Panc1 (cell line): Measurements from ENCODE around the gene CD96. TPM values are rescaled to one million over a fixed set of nuclear protein-coding genes. Genes with fewer than 3 reads are reported as not detected.

Source experiments
- ATAC-seq: fragments of 200-7000 bp; cut with Tn5 transposase; 2 replicates; pipeline ENCODE4 v1.9.1; 2020; ENCODE audit warnings: mild to moderate bottlenecking, moderate library complexity
- BruUV-seq: library from RNA; stranded (reverse); fragments of 400-500 nt; replicated peaks from 2 replicates; lab custom pipeline; 2021; lab: Mats Ljungman, UMichigan
- CTCF ChIA-PET: fragments of 300-600 bp; sonication (Branson Sonifier 250); formaldehyde crosslinking; loops from one replicate; lab custom pipeline; 2022; ENCODE audit warnings: antibody characterized with exemption; lab: Charles Lee
- POLR2A ChIA-PET: fragments of 300-600 bp; sonication (Branson Sonifier 250); formaldehyde crosslinking; loops from one replicate; lab custom pipeline; 2022; ENCODE audit warnings: antibody characterized with exemption; lab: Charles Lee
- DNase-seq: peaks from one replicate; pipeline ENCODE4 v3.0.0-alpha.2; 2010; ENCODE audit warnings: low read depth, low spot score
- H3K27ac ChIP-seq: 2 replicates; pipeline ENCODE4 v1.5.1; 2011; ENCODE audit warnings: mild to moderate bottlenecking, low read length, inconsistent platforms
- H3K27me3 ChIP-seq: fragments of 200-500 bp; sonication (Bioruptor generic); 2 replicates; pipeline ENCODE4 v1.6.0; 2014; ENCODE audit warnings: low read length, inconsistent platforms; ENCODE audit not compliant: control insufficient read depth, insufficient read depth
- H3K36me3 ChIP-seq: fragments of 200-500 bp; sonication (Bioruptor generic); 2 replicates; pipeline ENCODE4 v1.5.1; 2014; ENCODE audit warnings: inconsistent platforms, mild to moderate bottlenecking, low read length, moderate library complexity; ENCODE audit not compliant: control insufficient read depth, insufficient read depth
- H3K4me1 ChIP-seq: 2 replicates; pipeline ENCODE4 v1.5.1; 2011; ENCODE audit warnings: inconsistent platforms, mild to moderate bottlenecking, low read length, moderate library complexity; ENCODE audit not compliant: control insufficient read depth, insufficient read depth
- H3K4me3 ChIP-seq, 2 experiments: 2 replicates each; pipeline ENCODE4 v1.5.1; 2011 to 2012; ENCODE audit warnings: low read depth in 2 of 2, low read length in 2 of 2, mild to moderate bottlenecking in 2 of 2, inconsistent platforms in 1 of 2, moderate library complexity in 1 of 2
- H3K9me3 ChIP-seq: fragments of 200-500 bp; sonication (Bioruptor generic); 2 replicates; pipeline ENCODE4 v1.5.1; 2014; ENCODE audit warnings: low read depth, mild to moderate bottlenecking, inconsistent platforms, low read length, moderate library complexity; ENCODE audit not compliant: control insufficient read depth, insufficient read depth
- POLR2AphosphoS5 ChIP-seq: IDR thresholded peaks from 2 replicates; pipeline ENCODE4 v1.6.1; 2012; ENCODE audit warnings: mild to moderate bottlenecking, low read depth, low read length, moderate library complexity
- SIN3A ChIP-seq: IDR thresholded peaks from 2 replicates; pipeline ENCODE4 v1.6.1; 2012; ENCODE audit warnings: low read depth, mild to moderate bottlenecking, low read length, moderate library complexity, borderline replicate concordance; ENCODE audit not compliant: insufficient read depth
- TCF7L2 ChIP-seq: IDR thresholded peaks from 2 replicates; pipeline ENCODE4 v1.6.1; 2011; ENCODE audit warnings: mild to moderate bottlenecking, low read depth, low read length, inconsistent platforms
- in situ Hi-C: cut with HindIII; loops from 2 replicates; pipeline ENCODE4 v1.10.0; 2016; ENCODE audit warnings: low sequenced_read_pairs, low pct_unique_long_range_greater_than_20kb
- intact Hi-C: fragments of 100-400 bp; cut with micrococcal nuclease; formaldehyde crosslinking; loops from one replicate; pipeline ENCODE4 v1.10.0; 2022; ENCODE audit not compliant: unreplicated experiment
- total RNA-seq: library from RNA; stranded (reverse); gene quantifications from one replicate; pipeline ENCODE4 v1.2.1, GENCODE V29; 2021; ENCODE audit not compliant: unreplicated experiment
- TF ChIP-seq, protein P1 (sequence below): fragments of 450-650 bp; IDR thresholded peaks from 2 replicates; pipeline ENCODE4 v1.5.1; 2017; ENCODE audit warnings: mild to moderate bottlenecking
- TF ChIP-seq, protein P2 (sequence below), 2 experiments: IDR thresholded peaks; 2 replicates each; pipeline ENCODE4 v1.6.1; 2011 to 2012; ENCODE audit warnings: low read depth in 2 of 2, control low read depth in 1 of 2, low read length in 1 of 2, mild to moderate bottlenecking in 1 of 2, moderate library complexity in 1 of 2; ENCODE audit not compliant: insufficient read depth in 1 of 2

CD96 gene
- total RNA-seq, 1 experiment from 2014 or later = not detected

GRCh38 chr3:111648991-111649579 is 107.1 kb downstream of the CD96 start:
- TF ChIP-seq TCF7L2 (no peak), POLR2AphosphoS5 (no peak), SIN3A (no peak)
- TF ChIP-seq, protein P1, sequence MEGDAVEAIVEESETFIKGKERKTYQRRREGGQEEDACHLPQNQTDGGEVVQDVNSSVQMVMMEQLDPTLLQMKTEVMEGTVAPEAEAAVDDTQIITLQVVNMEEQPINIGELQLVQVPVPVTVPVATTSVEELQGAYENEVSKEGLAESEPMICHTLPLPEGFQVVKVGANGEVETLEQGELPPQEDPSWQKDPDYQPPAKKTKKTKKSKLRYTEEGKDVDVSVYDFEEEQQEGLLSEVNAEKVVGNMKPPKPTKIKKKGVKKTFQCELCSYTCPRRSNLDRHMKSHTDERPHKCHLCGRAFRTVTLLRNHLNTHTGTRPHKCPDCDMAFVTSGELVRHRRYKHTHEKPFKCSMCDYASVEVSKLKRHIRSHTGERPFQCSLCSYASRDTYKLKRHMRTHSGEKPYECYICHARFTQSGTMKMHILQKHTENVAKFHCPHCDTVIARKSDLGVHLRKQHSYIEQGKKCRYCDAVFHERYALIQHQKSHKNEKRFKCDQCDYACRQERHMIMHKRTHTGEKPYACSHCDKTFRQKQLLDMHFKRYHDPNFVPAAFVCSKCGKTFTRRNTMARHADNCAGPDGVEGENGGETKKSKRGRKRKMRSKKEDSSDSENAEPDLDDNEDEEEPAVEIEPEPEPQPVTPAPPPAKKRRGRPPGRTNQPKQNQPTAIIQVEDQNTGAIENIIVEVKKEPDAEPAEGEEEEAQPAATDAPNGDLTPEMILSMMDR = no peak
- TF ChIP-seq, protein P2, sequence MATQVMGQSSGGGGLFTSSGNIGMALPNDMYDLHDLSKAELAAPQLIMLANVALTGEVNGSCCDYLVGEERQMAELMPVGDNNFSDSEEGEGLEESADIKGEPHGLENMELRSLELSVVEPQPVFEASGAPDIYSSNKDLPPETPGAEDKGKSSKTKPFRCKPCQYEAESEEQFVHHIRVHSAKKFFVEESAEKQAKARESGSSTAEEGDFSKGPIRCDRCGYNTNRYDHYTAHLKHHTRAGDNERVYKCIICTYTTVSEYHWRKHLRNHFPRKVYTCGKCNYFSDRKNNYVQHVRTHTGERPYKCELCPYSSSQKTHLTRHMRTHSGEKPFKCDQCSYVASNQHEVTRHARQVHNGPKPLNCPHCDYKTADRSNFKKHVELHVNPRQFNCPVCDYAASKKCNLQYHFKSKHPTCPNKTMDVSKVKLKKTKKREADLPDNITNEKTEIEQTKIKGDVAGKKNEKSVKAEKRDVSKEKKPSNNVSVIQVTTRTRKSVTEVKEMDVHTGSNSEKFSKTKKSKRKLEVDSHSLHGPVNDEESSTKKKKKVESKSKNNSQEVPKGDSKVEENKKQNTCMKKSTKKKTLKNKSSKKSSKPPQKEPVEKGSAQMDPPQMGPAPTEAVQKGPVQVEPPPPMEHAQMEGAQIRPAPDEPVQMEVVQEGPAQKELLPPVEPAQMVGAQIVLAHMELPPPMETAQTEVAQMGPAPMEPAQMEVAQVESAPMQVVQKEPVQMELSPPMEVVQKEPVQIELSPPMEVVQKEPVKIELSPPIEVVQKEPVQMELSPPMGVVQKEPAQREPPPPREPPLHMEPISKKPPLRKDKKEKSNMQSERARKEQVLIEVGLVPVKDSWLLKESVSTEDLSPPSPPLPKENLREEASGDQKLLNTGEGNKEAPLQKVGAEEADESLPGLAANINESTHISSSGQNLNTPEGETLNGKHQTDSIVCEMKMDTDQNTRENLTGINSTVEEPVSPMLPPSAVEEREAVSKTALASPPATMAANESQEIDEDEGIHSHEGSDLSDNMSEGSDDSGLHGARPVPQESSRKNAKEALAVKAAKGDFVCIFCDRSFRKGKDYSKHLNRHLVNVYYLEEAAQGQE (IDR thresholded peaks at IDR 0.05; ENCODE audit: insufficient read depth in 1 of 2, low read depth in 2 of 2, low read length in 1 of 2) = no peak
- in situ Hi-C loops (no loop called here), intact Hi-C loops (no loop called here)
- Histone ChIP-seq H3K4me3 (no peak overlapping the region), H3K27ac (no peak overlapping the region), H3K9me3 (no peaks in the 10 kb centered on the region), H3K27me3 (no peaks in the 10 kb centered on the region), H3K36me3 (no peaks in the 10 kb centered on the region), H3K4me1 (no peaks in the 10 kb centered on the region)
- DNase-seq = no peak
- ATAC-seq = no peak
- BruUV-seq = no TSS peak
- POLR2A ChIA-PET = no interaction called here
- CTCF ChIA-PET = no interaction called here

- no peak for DNase-seq
- BruUV-seq = no TSS peak
- POLR2A ChIA-PET = no interaction called here
- ATAC-seq = no peak
- H3K27me3 ChIP-seq = no peaks in the 10 kb centered on the region
- TF ChIP-seq POLR2AphosphoS5 (no peak), TCF7L2 (no peak), SIN3A (no peak)
- TF ChIP-seq, protein P1 = no peak
- TF ChIP-seq, protein P2 (IDR thresholded peaks at IDR 0.05; ENCODE audit: insufficient read depth in 1 of 2, low read depth in 2 of 2, low read length in 1 of 2) = no peak
- H3K4me3 ChIP-seq = no peak overlapping the region
- no peak overlapping the region for H3K27ac ChIP-seq
- no peaks in the 10 kb centered on the region for H3K4me1 ChIP-seq
- CTCF ChIA-PET = no interaction called here
- no peaks in the 10 kb centered on the region for H3K9me3 ChIP-seq
- intact Hi-C loops = no loop called here
- no peaks in the 10 kb centered on the region for H3K36me3 ChIP-seq
- in situ Hi-C loops = no loop called here
These were observed 108.6 kb downstream of the CD96 start for GRCh38 chr3:111650378-111651275.
